Uterus (tissue), 4 donors: ENCODE measurements around the gene TBRG4. TPM values are rescaled to one million over a fixed set of nuclear protein-coding genes. Genes with fewer than 3 reads are reported as not detected.

Experiments
- DNase-seq, 2 donors: peaks; one replicate each; pipeline ENCODE4 v3.0.0-alpha.2; 2019 to 2020
- H3K27ac ChIP-seq, 2 donors: fragments of 200-600 bp; sonication (generic); 1 replicate in 1 of 2; 2 replicates in 1 of 2; pipeline ENCODE4 v1.5.1; 2016 to 2018
- H3K27me3 ChIP-seq, 2 donors: fragments of 200-600 bp; sonication (generic); one replicate each; pipeline ENCODE4 v1.5.1; 2018 to 2019; ENCODE audit warnings: control low read depth in 1 of 2
- H3K36me3 ChIP-seq, 2 donors: fragments of 200-600 bp; sonication (generic); one replicate each; pipeline ENCODE4 v1.5.1; 2019; ENCODE audit warnings: control low read depth in 1 of 2
- H3K4me1 ChIP-seq, 2 donors: fragments of 200-600 bp; sonication (generic); one replicate each; pipeline ENCODE4 v1.5.1; 2018 to 2019; ENCODE audit warnings: control low read depth in 1 of 2
- H3K4me3 ChIP-seq, 2 donors: fragments of 200-600 bp; sonication (generic); 1 replicate in 1 of 2; 2 replicates in 1 of 2; pipeline ENCODE4 v1.5.1; 2018 to 2019; ENCODE audit warnings: mild to moderate bottlenecking in 1 of 2
- H3K9me3 ChIP-seq, 2 donors: fragments of 200-600 bp; sonication (generic); one replicate each; pipeline ENCODE4 v1.5.1; 2019; ENCODE audit warnings: control low read depth in 1 of 2
- CTCF ChIP-seq, 4 experiments: fragments of 200-600 bp in 2 of 4; fragments of 450-650 bp in 2 of 4; sonication (generic) in 2 of 4; IDR thresholded peaks; one replicate each; pipeline ENCODE4 v1.5.1; 2016 to 2019; ENCODE audit warnings: antibody characterized with exemption in 4 of 4, mild to moderate bottlenecking in 2 of 4, moderate library complexity in 1 of 4
- POLR2A ChIP-seq, 2 donors: fragments of 450-650 bp; IDR thresholded peaks; one replicate each; pipeline ENCODE4 v1.6.1; 2016; ENCODE audit warnings: antibody characterized with exemption in 2 of 2, mild to moderate bottlenecking in 1 of 2, moderate library complexity in 1 of 2
- intact Hi-C: fragments of 100-400 bp; cut with DNase I; formaldehyde crosslinking; loops from one replicate; pipeline ENCODE4 v1.15.1; 2023; ENCODE audit warnings: low total_unique reads
- total RNA-seq, 4 donors: library from RNA; depleted of rRNA in 3 of 4; stranded (reverse); fragments of >200 nt in 3 of 4; gene quantifications; one replicate each; pipeline versions ENCODE4 v1.1.0 to v1.2.4, GENCODE V29; 2014 to 2023
- donor health status: DM: yes; HTN: yes; CAD: no.

Gene TBRG4
- total RNA-seq, 4 donors from 2014 or later = 7.4 to 51.2 (median 42.5) TPM

- Histone ChIP-seq H3K9me3 (no peaks in the 10 kb centered on the region), H3K4me1 (no peaks in the 10 kb centered on the region), H3K27ac (peak within 1 kb of the TSS; percentile 76 to 88), H3K36me3 (no peaks in the 10 kb centered on the region), H3K27me3 (no peaks in the 10 kb centered on the region), H3K4me3 (peak within 1 kb of the TSS; percentile 48 to 56)
- DNase-seq = peak; percentile 56 to 69
- intact Hi-C loops = no loop called here
- TF ChIP-seq POLR2A (IDR thresholded peaks at IDR 0.05) = peak in 1 of 2 donors; percentile 57
- no peak for TF ChIP-seq CTCF (IDR thresholded peaks at IDR 0.05)
These were observed 22.6 kb downstream of the TBRG4 start, which contains the start of gene NACAD for GRCh38 chr7:45088821-45089340. TSS of gene NACAD (minus strand) at chr7:45088969. CDS start at chr7:45088894, 75 bp downstream.

- Histone ChIP-seq H3K4me1 (no peaks in the 10 kb centered on the region), H3K4me3 (peak overlapping the region; percentile 48 to 56), H3K36me3 (no peaks in the 10 kb centered on the region), H3K9me3 (no peaks in the 10 kb centered on the region), H3K27me3 (no peaks in the 10 kb centered on the region), H3K27ac (peak overlapping the region; percentile 76 to 88)
- intact Hi-C loops = no loop called here
- DNase-seq = no peak
- TF ChIP-seq CTCF (IDR thresholded peaks at IDR 0.05) (no peak), POLR2A (IDR thresholded peaks at IDR 0.05) (no peak)
These were observed 23.3 kb downstream of the TBRG4 start for GRCh38 chr7:45088146-45088701.

GRCh38 chr7:45087301-45088145 lies 24.0 kb downstream of the TBRG4 start:
- Histone ChIP-seq H3K27ac (peak overlapping the region; percentile 76 to 88), H3K36me3 (no peaks in the 10 kb centered on the region), H3K4me1 (no peaks in the 10 kb centered on the region), H3K9me3 (no peaks in the 10 kb centered on the region), H3K4me3 (peak overlapping the region in 1 of 2 donors; percentile 48), H3K27me3 (no peaks in the 10 kb centered on the region)
- intact Hi-C loops = no loop called here
- TF ChIP-seq CTCF (IDR thresholded peaks at IDR 0.05) (no peak), POLR2A (IDR thresholded peaks at IDR 0.05) (no peak)
- no peak for DNase-seq

GRCh38 chr7:45086331-45087065 lies 25.0 kb downstream of the TBRG4 start:
- intact Hi-C loops = no loop called here
- TF ChIP-seq POLR2A (IDR thresholded peaks at IDR 0.05) (no peak), CTCF (IDR thresholded peaks at IDR 0.05) (no peak)
- no peaks in the 10 kb centered on the region for H3K36me3 ChIP-seq
- H3K27ac ChIP-seq = no peak overlapping the region
- DNase-seq = no peak
- H3K4me1 ChIP-seq = no peaks in the 10 kb centered on the region
- H3K27me3 ChIP-seq = no peaks in the 10 kb centered on the region
- H3K9me3 ChIP-seq = no peaks in the 10 kb centered on the region
- H3K4me3 ChIP-seq = no peak overlapping the region
